Prostate gland (tissue), 2 donors: ENCODE data around the gene EPHB6. TPM values are rescaled to one million over a fixed set of nuclear protein-coding genes. Genes with fewer than 3 reads are reported as not detected.

Experiments used
- DNase-seq: peaks from one replicate; pipeline ENCODE4 v3.0.0-alpha.2; 2019; ENCODE audit warnings: low spot score
- H3K27ac ChIP-seq, 2 donors: fragments of 200-600 bp; sonication (generic); 2 replicates each; pipeline ENCODE4 v1.5.1; 2017 to 2019
- H3K27me3 ChIP-seq: fragments of 200-600 bp; sonication (generic); replicated peaks from 2 replicates; pipeline ENCODE4 v1.5.1; 2019; ENCODE audit not compliant: insufficient read depth
- H3K36me3 ChIP-seq, 2 donors: fragments of 200-600 bp; sonication (generic); 1 replicate in 1 of 2; 2 replicates in 1 of 2; pipeline versions ENCODE4 v1.5.1 to v1.8.1; 2017 to 2019
- H3K4me1 ChIP-seq: fragments of 200-600 bp; sonication (generic); replicated peaks from 2 replicates; pipeline ENCODE4 v1.5.1; 2019
- H3K4me3 ChIP-seq, 2 donors: fragments of 200-600 bp; sonication (generic); 2 replicates each; pipeline ENCODE4 v1.5.1; 2017 to 2019
- H3K9me3 ChIP-seq: fragments of 200-600 bp; sonication (generic); 2 replicates; pipeline ENCODE4 v1.5.1; 2017
- POLR2A ChIP-seq: fragments of 450-650 bp; IDR thresholded peaks from one replicate; pipeline ENCODE4 v1.6.1; 2016; ENCODE audit warnings: antibody characterized with exemption, mild to moderate bottlenecking
- POLR2AphosphoS5 ChIP-seq: sonication (generic); formaldehyde crosslinking; IDR thresholded peaks from one replicate; pipeline ENCODE4 v1.6.1; 2017; ENCODE audit warnings: antibody characterized with exemption
- WGBS: methylation state at CpG from one replicate; pipeline ENCODE4 v1.1.5; 2018; 5-methylcytosine and 5-hydroxymethylcytosine counted together
- intact Hi-C: fragments of 100-400 bp; cut with DNase I; formaldehyde crosslinking; loops from one replicate; pipeline ENCODE4 v1.14.2; 2022
- total RNA-seq, 2 donors: library from RNA; depleted of rRNA; stranded (reverse); fragments of >200 nt; gene quantifications; one replicate each; pipeline ENCODE4 v1.1.0, GENCODE V29; 2016
- TF ChIP-seq, protein P1 (sequence below), 4 experiments: fragments of 200-600 bp in 2 of 4; fragments of 450-650 bp in 2 of 4; sonication (generic) in 2 of 4; IDR thresholded peaks; 1 replicate in 3 of 4; 2 replicates in 1 of 4; pipeline ENCODE4 v1.5.1; 2016 to 2019; ENCODE audit warnings: antibody characterized with exemption in 4 of 4, mild to moderate bottlenecking in 2 of 4, moderate library complexity in 2 of 4

The EPHB6 gene
- total RNA-seq, 2 donors from 2014 or later = 98.1 to 122 TPM

- no peaks in the 10 kb centered on the region for H3K9me3 ChIP-seq
- intact Hi-C loops = no loop called here
- no peaks in the 10 kb centered on the region for H3K27me3 ChIP-seq
- no peaks in the 10 kb centered on the region for H3K36me3 ChIP-seq
- 89% methylated on average over 4 of the region's 4 CpGs for WGBS
- TF ChIP-seq, protein P1, sequence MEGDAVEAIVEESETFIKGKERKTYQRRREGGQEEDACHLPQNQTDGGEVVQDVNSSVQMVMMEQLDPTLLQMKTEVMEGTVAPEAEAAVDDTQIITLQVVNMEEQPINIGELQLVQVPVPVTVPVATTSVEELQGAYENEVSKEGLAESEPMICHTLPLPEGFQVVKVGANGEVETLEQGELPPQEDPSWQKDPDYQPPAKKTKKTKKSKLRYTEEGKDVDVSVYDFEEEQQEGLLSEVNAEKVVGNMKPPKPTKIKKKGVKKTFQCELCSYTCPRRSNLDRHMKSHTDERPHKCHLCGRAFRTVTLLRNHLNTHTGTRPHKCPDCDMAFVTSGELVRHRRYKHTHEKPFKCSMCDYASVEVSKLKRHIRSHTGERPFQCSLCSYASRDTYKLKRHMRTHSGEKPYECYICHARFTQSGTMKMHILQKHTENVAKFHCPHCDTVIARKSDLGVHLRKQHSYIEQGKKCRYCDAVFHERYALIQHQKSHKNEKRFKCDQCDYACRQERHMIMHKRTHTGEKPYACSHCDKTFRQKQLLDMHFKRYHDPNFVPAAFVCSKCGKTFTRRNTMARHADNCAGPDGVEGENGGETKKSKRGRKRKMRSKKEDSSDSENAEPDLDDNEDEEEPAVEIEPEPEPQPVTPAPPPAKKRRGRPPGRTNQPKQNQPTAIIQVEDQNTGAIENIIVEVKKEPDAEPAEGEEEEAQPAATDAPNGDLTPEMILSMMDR (IDR thresholded peaks at IDR 0.05) = no peak
- TF ChIP-seq POLR2A = no peak
- TF ChIP-seq POLR2AphosphoS5 = no peak
- no peak overlapping the region for H3K27ac ChIP-seq
- DNase-seq = no peak
- no peak overlapping the region for H3K4me3 ChIP-seq
- H3K4me1 ChIP-seq = no peaks in the 10 kb centered on the region
Measured at GRCh38 chr7:142862351-142862750, 7.5 kb downstream of the EPHB6 start.

GRCh38 chr7:142862786-142863400, 8.0 kb downstream of the EPHB6 start:
- no peak overlapping the region for H3K27ac ChIP-seq
- H3K4me1 ChIP-seq = no peaks in the 10 kb centered on the region
- WGBS = 84% methylated on average over 7 of the region's 7 CpGs
- TF ChIP-seq POLR2A (no peak), POLR2AphosphoS5 (no peak)
- TF ChIP-seq, protein P1 (IDR thresholded peaks at IDR 0.05) = no peak
- no peak overlapping the region for H3K4me3 ChIP-seq
- DNase-seq = no peak
- intact Hi-C loops = no loop called here
- no peaks in the 10 kb centered on the region for H3K36me3 ChIP-seq
- no peaks in the 10 kb centered on the region for H3K9me3 ChIP-seq
- no peaks in the 10 kb centered on the region for H3K27me3 ChIP-seq

DNA sequence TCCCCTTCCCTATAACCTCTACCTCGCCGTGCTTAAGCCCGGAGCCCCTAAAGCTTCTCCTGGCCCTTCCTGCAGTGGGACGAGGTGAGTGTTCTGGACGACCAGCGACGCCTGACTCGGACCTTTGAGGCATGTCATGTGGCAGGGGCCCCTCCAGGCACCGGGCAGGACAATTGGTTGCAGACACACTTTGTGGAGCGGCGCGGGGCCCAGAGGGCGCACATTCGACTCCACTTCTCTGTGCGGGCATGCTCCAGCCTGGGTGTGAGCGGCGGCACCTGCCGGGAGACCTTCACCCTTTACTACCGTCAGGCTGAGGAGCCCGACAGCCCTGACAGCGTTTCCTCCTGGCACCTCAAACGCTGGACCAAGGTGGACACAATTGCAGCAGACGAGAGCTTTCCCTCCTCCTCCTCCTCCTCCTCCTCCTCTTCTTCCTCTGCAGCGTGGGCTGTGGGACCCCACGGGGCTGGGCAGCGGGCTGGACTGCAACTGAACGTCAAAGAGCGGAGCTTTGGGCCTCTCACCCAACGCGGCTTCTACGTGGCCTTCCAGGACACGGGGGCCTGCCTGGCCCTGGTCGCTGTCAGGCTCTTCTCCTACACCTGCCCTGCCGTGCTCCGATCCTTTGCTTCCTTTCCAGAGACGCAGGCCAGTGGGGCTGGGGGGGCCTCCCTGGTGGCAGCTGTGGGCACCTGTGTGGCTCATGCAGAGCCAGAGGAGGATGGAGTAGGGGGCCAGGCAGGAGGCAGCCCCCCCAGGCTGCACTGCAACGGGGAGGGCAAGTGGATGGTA, 9.2 kb downstream of the EPHB6 start:
- Histone ChIP-seq H3K36me3 (no peaks in the 10 kb centered on the region), H3K4me1 (no peaks in the 10 kb centered on the region), H3K27me3 (no peaks in the 10 kb centered on the region), H3K27ac (no peak overlapping the region), H3K4me3 (no peak overlapping the region), H3K9me3 (no peaks in the 10 kb centered on the region)
- TF ChIP-seq POLR2A (no peak), POLR2AphosphoS5 (no peak)
- 91% methylated on average over 37 of the region's 37 CpGs for WGBS
- DNase-seq = no peak
- intact Hi-C loops = no loop called here

- H3K9me3 ChIP-seq = no peaks in the 10 kb centered on the region
- intact Hi-C loops = no loop called here
- no peaks in the 10 kb centered on the region for H3K27me3 ChIP-seq
- no peaks in the 10 kb centered on the region for H3K4me1 ChIP-seq
- no peak for DNase-seq
- TF ChIP-seq, protein P1 (IDR thresholded peaks at IDR 0.05) = no peak
- TF ChIP-seq POLR2AphosphoS5 (no peak), POLR2A (no peak)
- no peak overlapping the region for H3K27ac ChIP-seq
- H3K36me3 ChIP-seq = no peaks in the 10 kb centered on the region
- WGBS = 87% methylated on average over 14 of the region's 14 CpGs
- no peak overlapping the region for H3K4me3 ChIP-seq
Measured at GRCh38 chr7:142864980-142865747, 10.3 kb downstream of the EPHB6 start.

GRCh38 chr7:142865766-142866165, 10.9 kb downstream of the EPHB6 start:
- Histone ChIP-seq H3K36me3 (no peaks in the 10 kb centered on the region), H3K4me1 (no peaks in the 10 kb centered on the region), H3K27me3 (no peaks in the 10 kb centered on the region), H3K27ac (no peak overlapping the region), H3K4me3 (no peak overlapping the region), H3K9me3 (no peaks in the 10 kb centered on the region)
- intact Hi-C loops = no loop called here
- WGBS = 76% methylated on average over 12 of the region's 13 CpGs
- TF ChIP-seq POLR2A (no peak), POLR2AphosphoS5 (no peak)
- TF ChIP-seq, protein P1 (IDR thresholded peaks at IDR 0.05) = no peak
- DNase-seq = no peak
